Vagina (tissue), 2 donors: Measurements from ENCODE around the gene SP7. TPM values are rescaled to one million over a fixed set of nuclear protein-coding genes. Genes with fewer than 3 reads are reported as not detected.

Source experiments
- DNase-seq, 2 donors: peaks; one replicate each; pipeline ENCODE4 v3.0.0-alpha.2; 2017; ENCODE audit errors: extremely low spot score in 2 of 2
- H3K27ac ChIP-seq: fragments of 200-600 bp; sonication (generic); one replicate; pipeline ENCODE4 v1.5.1; 2019
- H3K27me3 ChIP-seq: fragments of 200-600 bp; sonication (generic); one replicate; pipeline ENCODE4 v1.5.1; 2019
- H3K36me3 ChIP-seq, 2 donors: fragments of 200-600 bp; sonication (generic); one replicate each; pipeline ENCODE4 v1.5.1; 2017 to 2019
- H3K4me1 ChIP-seq: fragments of 200-600 bp; sonication (generic); one replicate; pipeline ENCODE4 v1.5.1; 2019
- H3K4me3 ChIP-seq, 2 donors: fragments of 200-600 bp; sonication (generic); 1 replicate in 1 of 2; 2 replicates in 1 of 2; pipeline ENCODE4 v1.5.1; 2016 to 2019
- H3K9me3 ChIP-seq: fragments of 200-600 bp; sonication (generic); one replicate; pipeline ENCODE4 v1.5.1; 2019
- POLR2A ChIP-seq, 2 donors: fragments of 450-650 bp; IDR thresholded peaks; one replicate each; pipeline ENCODE4 v1.6.1; 2017; ENCODE audit warnings: antibody characterized with exemption in 2 of 2, mild to moderate bottlenecking in 2 of 2, moderate library complexity in 2 of 2
- POLR2AphosphoS5 ChIP-seq, 2 donors: sonication (generic); formaldehyde crosslinking; IDR thresholded peaks; one replicate each; pipeline ENCODE4 v1.9.0; 2017; ENCODE audit warnings: antibody characterized with exemption in 2 of 2, mild to moderate bottlenecking in 2 of 2, low read depth in 1 of 2; ENCODE audit not compliant: insufficient read depth in 1 of 2
- intact Hi-C: fragments of 100-400 bp; cut with DNase I; formaldehyde crosslinking; loops from one replicate; pipeline ENCODE4 v1.15.1; 2023
- total RNA-seq: library from RNA; depleted of rRNA; stranded (reverse); fragments of >200 nt; gene quantifications from one replicate; pipeline ENCODE4 v1.2.3, GENCODE V29; 2016
- TF ChIP-seq, protein P1 (sequence below), 3 experiments: fragments of 450-650 bp in 2 of 3; fragments of 200-600 bp in 1 of 3; sonication (generic) in 1 of 3; IDR thresholded peaks; one replicate each; pipeline ENCODE4 v1.5.1; 2017 to 2019; ENCODE audit warnings: antibody characterized with exemption in 3 of 3, mild to moderate bottlenecking in 2 of 3, moderate library complexity in 2 of 3

The SP7 gene
- total RNA-seq, 1 donor from 2014 or later, result not detected

DNA sequence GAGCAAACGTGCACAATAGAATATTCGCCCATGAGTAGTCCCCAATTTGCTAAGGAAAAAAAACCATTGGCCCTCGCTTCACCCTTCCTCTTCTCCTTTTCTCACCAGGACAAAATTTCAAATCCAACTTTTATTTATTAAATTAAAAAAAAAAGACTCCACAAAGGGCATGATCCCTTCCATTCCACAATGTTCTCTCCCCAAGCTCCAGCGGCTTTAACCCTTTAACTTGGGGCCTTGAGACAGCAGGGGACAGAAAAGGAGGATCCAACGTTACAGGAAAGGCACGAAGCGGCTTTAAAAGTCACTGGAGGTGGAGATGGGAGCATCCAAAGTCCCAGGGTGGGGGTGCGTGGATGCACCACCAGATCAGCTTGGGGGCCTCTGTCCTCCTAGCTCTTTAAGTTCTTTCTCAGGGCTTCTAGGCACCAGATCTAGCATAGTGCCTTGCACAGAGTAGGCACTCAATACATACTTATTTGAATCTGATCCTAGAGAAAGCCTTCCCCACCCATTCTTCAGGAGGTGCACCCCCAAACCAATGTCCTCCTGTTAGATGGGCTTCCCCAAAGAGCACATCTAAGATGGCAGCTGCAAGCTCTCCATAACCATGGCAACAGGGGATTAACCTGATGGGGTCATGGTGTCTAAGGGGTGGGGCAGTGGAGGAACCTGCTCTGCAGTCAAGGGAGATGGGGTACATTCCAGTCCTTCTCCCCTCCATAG lies 9.5 kb downstream of the SP7 start:
- Histone ChIP-seq H3K9me3 (no peaks in the 10 kb centered on the region), H3K27ac (no peak overlapping the region), H3K4me3 (no peak overlapping the region), H3K36me3 (no peaks in the 10 kb centered on the region), H3K4me1 (peaks cover 33% of the 10 kb centered on the region), H3K27me3 (no peaks in the 10 kb centered on the region)
- intact Hi-C loops, result no loop called here
- TF ChIP-seq, protein P1, sequence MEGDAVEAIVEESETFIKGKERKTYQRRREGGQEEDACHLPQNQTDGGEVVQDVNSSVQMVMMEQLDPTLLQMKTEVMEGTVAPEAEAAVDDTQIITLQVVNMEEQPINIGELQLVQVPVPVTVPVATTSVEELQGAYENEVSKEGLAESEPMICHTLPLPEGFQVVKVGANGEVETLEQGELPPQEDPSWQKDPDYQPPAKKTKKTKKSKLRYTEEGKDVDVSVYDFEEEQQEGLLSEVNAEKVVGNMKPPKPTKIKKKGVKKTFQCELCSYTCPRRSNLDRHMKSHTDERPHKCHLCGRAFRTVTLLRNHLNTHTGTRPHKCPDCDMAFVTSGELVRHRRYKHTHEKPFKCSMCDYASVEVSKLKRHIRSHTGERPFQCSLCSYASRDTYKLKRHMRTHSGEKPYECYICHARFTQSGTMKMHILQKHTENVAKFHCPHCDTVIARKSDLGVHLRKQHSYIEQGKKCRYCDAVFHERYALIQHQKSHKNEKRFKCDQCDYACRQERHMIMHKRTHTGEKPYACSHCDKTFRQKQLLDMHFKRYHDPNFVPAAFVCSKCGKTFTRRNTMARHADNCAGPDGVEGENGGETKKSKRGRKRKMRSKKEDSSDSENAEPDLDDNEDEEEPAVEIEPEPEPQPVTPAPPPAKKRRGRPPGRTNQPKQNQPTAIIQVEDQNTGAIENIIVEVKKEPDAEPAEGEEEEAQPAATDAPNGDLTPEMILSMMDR (IDR thresholded peaks at IDR 0.05), result no peak
- no peak for TF ChIP-seq POLR2AphosphoS5 (IDR thresholded peaks at IDR 0.05; ENCODE audit: insufficient read depth in 1 of 2, low read depth in 1 of 2)
- DNase-seq, result no peak

DNA sequence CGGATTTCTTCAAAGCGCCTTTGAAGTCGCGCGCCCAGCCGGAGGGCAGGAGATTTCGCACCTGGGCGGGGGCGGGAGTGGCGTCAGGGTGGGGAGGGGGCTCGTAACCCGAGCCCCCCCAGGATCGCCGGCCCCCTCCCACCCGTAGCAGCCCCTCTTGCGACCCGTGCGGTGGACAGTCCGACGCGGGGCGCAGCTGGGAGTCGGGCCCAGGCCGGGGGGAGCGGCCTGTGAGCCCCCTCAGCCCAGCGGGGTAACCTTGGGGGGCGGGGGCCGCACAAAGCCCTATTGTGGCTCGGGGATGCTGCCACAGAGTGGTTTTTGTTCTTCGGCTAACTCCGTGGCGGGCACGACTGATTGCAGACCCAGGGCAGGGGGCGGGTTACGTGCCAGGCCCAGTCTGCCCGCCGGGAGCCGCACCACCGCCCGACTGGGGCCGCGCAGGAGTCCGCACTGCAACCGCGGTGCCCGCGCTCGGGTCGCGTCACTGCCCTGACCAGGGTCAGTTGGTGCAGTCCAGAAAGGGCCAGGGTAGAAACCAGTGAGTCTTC lies 10.6 kb downstream of the SP7 start:
- H3K4me3 ChIP-seq, result peak overlapping the region; percentile 71 to 80
- no peaks in the 10 kb centered on the region for H3K9me3 ChIP-seq
- TF ChIP-seq, protein P1 (IDR thresholded peaks at IDR 0.05), result no peak
- no peak for TF ChIP-seq POLR2A (IDR thresholded peaks at IDR 0.05)
- TF ChIP-seq POLR2AphosphoS5 (IDR thresholded peaks at IDR 0.05; ENCODE audit: insufficient read depth in 1 of 2, low read depth in 1 of 2), result no peak
- no peak for DNase-seq
- H3K27ac ChIP-seq, result peak overlapping the region; percentile 93
- no peaks in the 10 kb centered on the region for H3K27me3 ChIP-seq
- intact Hi-C loops, result loop anchor here (2.0 kb wide), 1 partner anchor 19 kb away; no protein-coding TSS in a partner anchor
- peaks cover 38% of the 10 kb centered on the region for H3K4me1 ChIP-seq
- H3K36me3 ChIP-seq, result no peaks in the 10 kb centered on the region

DNA sequence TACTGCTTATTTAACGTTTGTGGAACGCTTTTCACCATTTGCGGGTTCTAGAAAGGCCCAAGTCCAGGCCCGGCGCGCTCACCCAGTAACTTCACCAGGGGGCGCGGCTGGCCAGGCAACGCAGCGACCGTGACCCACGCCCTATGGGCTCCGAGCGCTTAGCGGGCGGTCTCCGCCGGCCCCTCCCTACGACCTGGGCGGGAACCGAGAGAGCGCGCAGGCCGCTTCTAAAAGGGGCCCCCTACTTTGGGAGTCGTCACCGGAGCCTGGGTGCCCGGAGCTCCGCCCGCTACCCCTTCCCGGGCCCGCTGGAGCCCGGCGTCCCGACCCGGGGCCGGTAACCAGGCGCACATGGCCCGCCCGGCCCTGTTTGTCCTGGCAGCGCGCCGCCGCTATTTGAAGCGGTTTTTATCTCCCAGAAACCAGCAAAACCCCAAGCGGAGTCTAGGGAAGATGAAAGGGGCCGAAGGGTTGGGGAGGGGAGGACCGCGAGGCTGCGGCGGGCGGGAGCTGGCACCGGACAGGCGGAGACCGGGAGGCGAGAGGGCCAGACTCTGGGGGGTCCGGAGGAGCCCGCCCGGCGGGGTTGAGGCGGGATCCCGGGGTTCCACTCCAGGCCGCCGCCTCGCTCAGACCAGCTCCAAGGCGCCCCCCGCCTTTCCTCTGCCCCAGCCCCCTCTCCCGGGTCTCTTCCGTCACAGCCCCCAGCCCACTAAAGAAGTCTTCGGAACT lies 11.2 kb downstream of the SP7 start:
- Histone ChIP-seq H3K27ac (peak overlapping the region; percentile 93), H3K4me3 (peak overlapping the region; percentile 71 to 80), H3K27me3 (no peaks in the 10 kb centered on the region), H3K36me3 (no peaks in the 10 kb centered on the region), H3K9me3 (no peaks in the 10 kb centered on the region), H3K4me1 (peaks cover 44% of the 10 kb centered on the region)
- DNase-seq, result peak in 1 of 2 donors; percentile 93
- TF ChIP-seq, protein P1 (IDR thresholded peaks at IDR 0.05), result peak; percentile 79 to 87 (median 81)
- peak in 1 of 2 donors; percentile 74 for TF ChIP-seq POLR2A (IDR thresholded peaks at IDR 0.05)
- peak; percentile 89 to 95 for TF ChIP-seq POLR2AphosphoS5 (IDR thresholded peaks at IDR 0.05; ENCODE audit: insufficient read depth in 1 of 2, low read depth in 1 of 2)
- intact Hi-C loops, result loop anchor here (2.0 kb wide), 1 partner anchor 20 kb away; no protein-coding TSS in a partner anchor

DNA sequence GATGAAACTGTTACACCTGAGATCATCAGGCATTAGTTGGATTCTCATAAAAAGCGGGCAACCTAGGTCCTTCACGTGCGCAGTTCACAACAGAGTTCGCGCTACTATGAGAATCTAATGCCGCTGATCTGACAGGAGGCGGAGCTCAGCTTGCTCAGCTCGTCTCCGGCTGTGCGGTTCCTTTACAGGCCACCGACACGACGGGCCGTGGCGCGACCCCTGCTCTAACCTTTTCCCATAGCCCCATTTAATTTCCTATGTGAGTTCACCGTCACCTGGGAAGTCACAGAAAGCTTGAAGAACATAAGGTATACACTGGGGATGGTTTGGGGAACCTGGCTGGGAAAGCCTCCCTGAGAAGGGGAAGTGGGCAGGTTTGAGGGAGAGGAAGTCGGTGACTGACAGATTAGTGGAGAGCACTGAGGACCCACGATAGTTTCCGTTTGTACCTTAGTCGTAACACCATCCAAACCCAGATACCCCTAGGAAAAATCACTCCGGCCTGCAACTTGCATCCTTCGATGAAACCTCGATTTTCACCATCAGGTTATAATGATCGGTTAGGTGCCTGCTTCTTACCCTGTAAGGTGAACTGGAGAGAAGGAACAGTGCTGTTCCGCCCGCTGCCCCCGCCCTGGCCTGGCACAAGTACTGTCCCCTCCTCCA lies 11.9 kb downstream of the SP7 start:
- Histone ChIP-seq H3K27me3 (no peaks in the 10 kb centered on the region), H3K4me3 (peak overlapping the region; percentile 71 to 80), H3K27ac (peak overlapping the region; percentile 93), H3K9me3 (no peaks in the 10 kb centered on the region), H3K36me3 (peaks cover 0 to 4% of the 10 kb centered on the region in 2 donors), H3K4me1 (peaks cover 51% of the 10 kb centered on the region)
- intact Hi-C loops, result loop anchor here (2.0 kb wide), 1 partner anchor 21 kb away; no protein-coding TSS in a partner anchor
- TF ChIP-seq POLR2A (IDR thresholded peaks at IDR 0.05) (no peak), POLR2AphosphoS5 (IDR thresholded peaks at IDR 0.05; ENCODE audit: insufficient read depth in 1 of 2, low read depth in 1 of 2) (no peak)
- DNase-seq, result no peak
